B cell (primary cell): Measurements from ENCODE around the gene SUPV3L1.

Source experiments
- CTCF ChIP-seq: fragments of 200-600 bp; IDR thresholded peaks from one replicate; pipeline ENCODE4 v1.8.0; 2022; ENCODE audit warnings: antibody characterized with exemption, mild to moderate bottlenecking
- EZH2 ChIP-seq: IDR thresholded peaks from 2 replicates; pipeline ENCODE4 v1.6.1; 2012; ENCODE audit warnings: borderline replicate concordance, low read depth, mild to moderate bottlenecking, moderate library complexity, low read length; ENCODE audit not compliant: insufficient read depth, poor library complexity, severe bottlenecking

GRCh38 chr10:69225681-69226080, 45.6 kb downstream of the SUPV3L1 start:
- TF ChIP-seq CTCF: no peak
- TF ChIP-seq EZH2: no peak
